HS-5 (cell line): ENCODE results near the gene OR10J5.
"Not testable (repeated sequence)": the region's sequence is repeated elsewhere in the genome, so short reads cannot be mapped to it uniquely, and the experiment has no call there.

Source experiments
- DNase-seq: peaks from one replicate; pipeline ENCODE4 v3.0.0-alpha.2; 2012; ENCODE audit warnings: low read depth

The OR10J5 gene

GRCh38 chr1:159535907-159536306, at the start of gene OR10J5:
Gene OR10J5 (minus strand): TSS chr1:159536007. CDS start chr1:159536007, 0 bp downstream.
- no peak for DNase-seq

GRCh38 chr1:159584536-159584935, 48.7 kb upstream of the OR10J5 start:
- no peak for DNase-seq

GRCh38 chr1:159581422-159581821, 45.6 kb upstream of the OR10J5 start:
- no peak for DNase-seq

DNA sequence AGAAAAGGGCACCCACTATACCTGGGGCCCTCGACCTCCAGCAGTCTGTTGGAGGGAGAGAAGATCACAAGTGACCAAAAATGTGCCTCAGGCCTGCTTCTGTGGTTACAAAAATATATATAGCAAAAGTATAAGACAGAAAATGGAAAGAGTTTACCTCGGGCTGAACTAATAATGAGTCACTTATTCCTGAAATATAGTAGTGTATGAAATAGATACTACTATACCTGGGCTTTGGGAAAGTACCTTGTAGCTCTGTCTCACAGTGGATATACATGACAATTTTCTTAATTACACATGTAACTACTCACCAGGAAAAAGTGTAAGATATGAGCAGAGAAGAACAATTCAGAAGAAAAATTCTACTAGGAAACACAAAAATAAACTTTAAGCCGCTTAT, 44.5 kb upstream of the OR10J5 start:
- no peak for DNase-seq

DNA sequence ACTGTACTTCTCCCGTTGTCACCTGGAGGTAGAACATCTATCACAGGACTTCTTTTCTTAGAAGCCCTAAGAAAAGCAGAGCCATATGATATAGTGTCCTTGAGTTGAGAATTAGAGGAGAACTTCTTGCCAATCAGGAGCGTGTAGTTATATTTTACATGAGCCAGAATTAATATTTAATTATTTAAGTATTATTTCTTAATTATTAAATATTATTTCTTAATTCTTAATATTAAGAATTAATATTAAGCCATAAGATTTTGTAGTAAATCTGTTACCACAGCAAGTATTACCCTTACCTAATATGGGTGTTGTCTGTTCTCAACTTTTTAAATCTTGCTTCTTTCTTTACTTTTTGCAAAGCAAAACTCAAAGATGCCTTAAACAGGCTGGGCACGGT, 41.6 kb upstream of the OR10J5 start:
- no peak for DNase-seq

- no peak for DNase-seq
These were observed 26.9 kb upstream of the OR10J5 start for GRCh38 chr1:159562680-159563079.

- no peak for DNase-seq
These were observed 25.7 kb upstream of the OR10J5 start for GRCh38 chr1:159561497-159561896.

GRCh38 chr1:159560599-159560998, 24.8 kb upstream of the OR10J5 start:
- DNase-seq: no peak

- DNase-seq: no peak
These were observed 21.1 kb upstream of the OR10J5 start for GRCh38 chr1:159556931-159557369.

GRCh38 chr1:159554696-159555095, 18.9 kb upstream of the OR10J5 start:
- DNase-seq: no peak

DNA sequence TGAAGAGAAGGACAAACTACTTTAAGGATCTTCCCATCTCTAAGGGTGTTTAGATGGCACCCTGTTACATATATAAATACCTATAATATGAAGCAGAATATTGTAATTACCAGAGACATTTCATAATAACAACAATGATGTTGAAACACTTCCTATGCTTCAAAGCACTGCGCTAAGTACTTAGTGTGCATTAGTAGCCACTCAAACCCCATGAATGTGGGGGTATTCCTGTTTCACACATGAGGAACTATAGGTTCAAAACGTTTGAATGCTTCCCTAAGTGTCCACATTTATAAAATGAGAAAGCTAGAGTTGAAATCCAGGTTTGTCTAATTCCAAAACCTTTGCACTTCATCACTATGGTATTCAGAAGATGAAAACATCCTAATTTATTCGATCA, 18.5 kb upstream of the OR10J5 start:
- no peak for DNase-seq

GRCh38 chr1:159548126-159548525, 12.3 kb upstream of the OR10J5 start:
- DNase-seq: no peak

DNA sequence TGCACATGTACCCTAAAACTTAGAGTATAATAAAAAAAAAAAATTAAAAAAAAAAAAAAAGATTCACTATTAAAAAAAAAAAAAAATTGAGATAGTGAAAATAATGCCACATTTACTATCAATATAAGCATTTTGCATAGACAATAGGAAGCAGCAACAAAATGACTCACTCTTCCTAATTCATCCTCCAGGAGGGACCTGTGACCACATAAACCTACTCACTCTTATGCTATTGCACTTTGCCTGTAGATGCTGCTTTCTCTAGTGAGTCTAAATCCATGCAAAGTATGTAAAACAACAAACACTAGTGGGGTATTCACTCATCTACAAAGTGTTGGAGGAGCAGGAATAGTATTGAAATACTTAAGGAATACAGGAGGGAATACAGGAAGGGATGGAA, 2.9 kb downstream of the OR10J5 start:
- no peak for DNase-seq

GRCh38 chr1:159524792-159525191, 11.0 kb downstream of the OR10J5 start:
- not testable (repeated sequence) for DNase-seq

- no peak for DNase-seq
These were observed 25.6 kb downstream of the OR10J5 start for GRCh38 chr1:159510229-159510541.

- DNase-seq: no peak
These were observed 26.2 kb downstream of the OR10J5 start for GRCh38 chr1:159509440-159510228.

GRCh38 chr1:159508951-159509350, 26.9 kb downstream of the OR10J5 start:
- DNase-seq: no peak

- no peak for DNase-seq
These were observed 30.1 kb downstream of the OR10J5 start for GRCh38 chr1:159505676-159506075.

GRCh38 chr1:159501082-159501481, 34.7 kb downstream of the OR10J5 start:
- no peak for DNase-seq

DNA sequence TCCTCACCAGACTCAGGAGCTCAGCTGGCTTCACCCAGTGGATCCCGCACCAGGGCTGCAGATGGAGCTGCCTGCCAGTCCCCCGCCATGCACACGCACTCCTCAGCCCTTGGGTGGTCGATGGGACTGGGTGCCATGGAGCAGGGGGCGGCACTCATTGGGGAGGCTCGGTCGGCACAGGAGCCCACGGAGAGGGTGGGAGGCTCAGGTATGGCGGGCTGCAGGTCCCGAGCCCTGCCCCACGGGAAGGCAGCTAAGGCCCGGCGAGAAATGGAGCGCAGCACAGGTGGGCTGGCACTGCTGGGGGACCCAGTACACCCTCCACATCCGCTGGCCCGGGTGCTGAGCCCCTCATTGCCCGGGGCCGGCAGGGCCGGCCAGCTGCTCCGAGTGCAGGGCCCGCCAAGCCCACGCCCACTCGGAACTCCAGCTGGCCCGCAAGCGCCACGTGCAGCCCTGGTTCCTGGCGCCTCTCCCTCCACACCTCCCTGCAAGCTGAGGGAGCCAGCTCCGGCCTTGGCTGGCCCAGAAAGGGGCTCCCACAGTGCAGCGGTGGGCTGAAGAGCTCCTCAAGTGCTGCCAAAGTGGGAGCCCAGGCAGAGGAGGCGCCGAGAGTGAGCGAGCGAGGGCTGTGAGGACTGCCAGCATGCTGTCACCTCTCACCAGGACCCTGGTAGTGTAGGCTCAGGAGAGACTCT, 41.1 kb downstream of the OR10J5 start:
- DNase-seq: not testable (repeated sequence)

GRCh38 chr1:159493354-159493753, 42.5 kb downstream of the OR10J5 start:
- DNase-seq: no peak

DNA sequence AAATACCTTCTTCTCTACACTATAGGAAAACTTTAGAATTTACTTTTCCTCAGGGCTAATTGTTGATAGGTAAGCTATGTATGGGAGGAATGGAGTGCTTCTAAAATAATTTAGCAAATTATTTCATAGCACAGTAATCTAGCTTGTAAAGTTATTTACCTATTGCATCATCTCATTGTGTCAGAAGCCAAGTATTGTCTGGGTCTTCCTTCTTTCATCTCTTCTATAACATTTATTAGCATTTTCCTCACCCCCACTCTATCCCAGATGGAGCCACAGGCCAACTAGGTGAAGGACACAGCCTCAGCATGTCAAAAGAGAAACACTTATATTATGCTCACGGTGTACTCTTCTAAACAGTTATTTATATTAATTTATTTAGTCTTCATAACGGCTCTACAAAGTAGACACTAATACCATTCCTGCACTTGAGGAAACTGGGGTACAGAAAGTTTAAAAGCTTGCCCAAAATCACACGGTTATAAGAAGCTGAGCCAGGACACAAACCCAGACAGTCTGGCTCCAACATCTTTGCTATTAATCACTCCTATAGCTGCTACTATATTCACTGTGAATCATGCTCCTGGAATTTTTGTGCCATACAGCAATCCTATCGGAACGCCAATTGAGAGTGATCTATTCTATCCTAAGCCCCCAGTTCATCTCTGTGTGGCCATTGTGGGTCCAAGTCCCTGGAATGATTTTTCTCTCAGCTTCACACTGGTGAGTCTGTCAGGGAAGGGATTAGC, 43.1 kb downstream of the OR10J5 start:
- peak; percentile 71 for DNase-seq
